PC-9 (cell line): Measurements from ENCODE around the gene FAM168A.

Experiments
- CTCF ChIP-seq: fragments of 200-600 bp; sonication (generic); conservative IDR thresholded peaks from 2 replicates; pipeline ENCODE4 v1.6.1; 2017; ENCODE audit warnings: mixed run types, antibody characterized with exemption, mild to moderate bottlenecking, moderate library complexity
- EZH2 ChIP-seq: fragments of 200-600 bp; sonication (generic); IDR thresholded peaks from 2 replicates; pipeline ENCODE4 v1.8.0; 2017; ENCODE audit warnings: antibody characterized with exemption, low read depth

- TF ChIP-seq CTCF, result no peak
- no peak for TF ChIP-seq EZH2
Observed at GRCh38 chr11:73396985-73397384, 200.9 kb downstream of the FAM168A start.
